Lower lobe of right lung (tissue), 2 donors: ENCODE data around the gene HOOK1. TPM values are rescaled to one million over a fixed set of nuclear protein-coding genes. Genes with fewer than 3 reads are reported as not detected.
A peak's percentile ranks its signal among the peaks of the same experiment; 100 is the strongest.

ENCODE experiments used
- ATAC-seq, 2 donors: fragments of 200-7000 bp; cut with Tn5 transposase; one replicate each; pipeline ENCODE4 v1.9.1; 2020 to 2022; ENCODE audit warnings: mild to moderate bottlenecking in 2 of 2, moderate library complexity in 2 of 2
- DNase-seq: peaks from one replicate; pipeline ENCODE4 v3.0.0-alpha.2; 2020
- H3K27ac ChIP-seq: fragments of 200-600 bp; one replicate; pipeline ENCODE4 v1.8.0; 2022
- H3K27me3 ChIP-seq: fragments of 200-600 bp; one replicate; pipeline ENCODE4 v1.8.0; 2022; ENCODE audit warnings: low read depth
- H3K36me3 ChIP-seq: fragments of 200-600 bp; one replicate; pipeline ENCODE4 v1.8.0; 2022; ENCODE audit warnings: mild to moderate bottlenecking
- H3K4me1 ChIP-seq: fragments of 200-600 bp; one replicate; pipeline ENCODE4 v1.8.0; 2022
- H3K4me3 ChIP-seq: fragments of 200-600 bp; one replicate; pipeline ENCODE4 v1.8.0; 2022; ENCODE audit warnings: mild to moderate bottlenecking
- H3K9me3 ChIP-seq: fragments of 200-600 bp; one replicate; pipeline ENCODE4 v1.8.0; 2022
- CTCF ChIP-seq: fragments of 200-600 bp; IDR thresholded peaks from one replicate; pipeline ENCODE4 v1.8.0; 2022; ENCODE audit warnings: antibody characterized with exemption, mild to moderate bottlenecking
- intact Hi-C: fragments of 100-400 bp; cut with DNase I; formaldehyde crosslinking; loops from one replicate; pipeline ENCODE4 v1.11.0; 2022
- total RNA-seq: library from RNA; stranded (reverse); fragmentation: NEBNext Ultra II Directional; extraction: Animal tissue kit (Norgen Biotek cat#: 25700); gene quantifications from one replicate; pipeline ENCODE4 v1.2.1, GENCODE V29; 2021
- donor health status: DM: no; HTN: yes; CAD: no; lungs with severe emphysema.

Gene HOOK1
- total RNA-seq, 1 donor from 2014 or later, result 14.7 TPM

- DNase-seq, result peak; percentile 66
- Histone ChIP-seq H3K27ac (no peak overlapping the region), H3K4me3 (no peak overlapping the region), H3K9me3 (peaks cover 8% of the 10 kb centered on the region), H3K27me3 (no peaks in the 10 kb centered on the region), H3K36me3 (no peaks in the 10 kb centered on the region), H3K4me1 (no peaks in the 10 kb centered on the region)
- peak; percentile 85 to 92 for ATAC-seq
- peak; percentile 45 for TF ChIP-seq CTCF
- intact Hi-C loops, result no loop called here
Measured at GRCh38 chr1:59879574-59879973, 64.8 kb downstream of the HOOK1 start.

DNA sequence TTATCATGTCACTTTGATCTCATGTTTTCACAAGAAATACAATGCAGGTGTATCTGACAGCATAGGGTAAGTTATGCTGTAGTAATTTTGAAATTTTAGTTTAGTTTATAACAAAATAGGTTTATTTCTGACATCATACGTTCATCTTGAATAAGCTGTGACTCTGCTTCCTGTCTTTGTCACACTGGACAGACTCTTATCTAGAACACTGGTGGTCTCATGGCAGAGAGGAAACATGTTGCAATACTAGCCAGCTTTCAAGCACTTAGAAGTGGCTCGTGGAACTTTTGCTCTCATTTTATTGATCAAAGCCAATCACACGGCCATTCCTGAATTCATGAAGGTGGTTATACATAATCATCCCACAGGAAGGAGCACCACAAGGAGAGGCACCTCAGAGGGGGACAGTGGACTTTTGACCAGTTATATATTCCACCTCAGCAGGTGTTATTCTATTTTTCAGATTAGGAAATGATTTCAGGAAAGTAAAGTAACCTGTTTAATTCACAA lies 65.3 kb downstream of the HOOK1 start:
- H3K27me3 ChIP-seq, result no peaks in the 10 kb centered on the region
- no peaks in the 10 kb centered on the region for H3K36me3 ChIP-seq
- no peak overlapping the region for H3K27ac ChIP-seq
- H3K4me1 ChIP-seq, result no peaks in the 10 kb centered on the region
- no peak overlapping the region for H3K4me3 ChIP-seq
- TF ChIP-seq CTCF, result no peak
- DNase-seq (no peak), ATAC-seq (no peak)
- intact Hi-C loops, result no loop called here
- H3K9me3 ChIP-seq, result peaks cover 8% of the 10 kb centered on the region

- no peak for ATAC-seq
- Histone ChIP-seq H3K27me3 (no peaks in the 10 kb centered on the region), H3K36me3 (no peaks in the 10 kb centered on the region), H3K4me3 (no peak overlapping the region), H3K9me3 (peaks cover 8% of the 10 kb centered on the region), H3K4me1 (no peaks in the 10 kb centered on the region), H3K27ac (no peak overlapping the region)
- no peak for DNase-seq
- intact Hi-C loops, result no loop called here
- TF ChIP-seq CTCF, result no peak
Measured at GRCh38 chr1:59880735-59881134, 66.0 kb downstream of the HOOK1 start.

DNA sequence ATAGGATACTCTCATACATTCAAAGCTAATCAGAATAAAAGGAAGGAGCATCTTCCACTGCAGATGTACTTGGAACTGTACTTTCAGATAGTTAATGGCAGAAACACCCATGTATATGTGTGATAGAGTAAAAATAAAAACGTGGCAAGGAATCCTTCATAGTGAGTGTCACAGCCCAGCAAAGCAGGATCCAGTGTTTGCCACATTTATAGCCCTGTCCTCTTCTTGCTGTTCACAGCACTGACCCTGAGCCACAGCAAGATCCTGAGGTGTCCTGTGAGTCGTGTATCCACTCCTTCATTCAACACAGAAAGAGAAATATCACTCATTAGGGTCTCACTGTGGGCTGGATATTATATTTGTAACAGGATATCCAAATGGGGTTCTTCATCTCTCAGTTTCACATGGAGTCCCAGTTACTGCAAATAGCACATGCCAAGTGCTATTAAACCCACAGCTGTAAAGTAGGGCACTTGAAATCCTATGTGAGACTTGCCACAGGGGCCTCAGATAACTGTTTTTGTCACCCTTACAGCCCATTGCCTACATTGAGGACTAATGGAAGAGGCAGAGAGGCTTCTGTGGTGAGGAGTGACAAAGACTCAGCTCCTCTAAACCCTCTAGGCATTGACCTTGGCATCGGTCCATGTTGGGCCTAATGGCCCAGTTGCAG lies 70.5 kb downstream of the HOOK1 start:
- H3K9me3 ChIP-seq, result no peaks in the 10 kb centered on the region
- intact Hi-C loops, result no loop called here
- H3K27ac ChIP-seq, result no peak overlapping the region
- no peak for ATAC-seq
- H3K4me1 ChIP-seq, result no peaks in the 10 kb centered on the region
- no peak for TF ChIP-seq CTCF
- no peak overlapping the region for H3K4me3 ChIP-seq
- H3K27me3 ChIP-seq, result no peaks in the 10 kb centered on the region
- no peaks in the 10 kb centered on the region for H3K36me3 ChIP-seq
- DNase-seq, result no peak

GRCh38 chr1:59892841-59893811 lies 78.4 kb downstream of the HOOK1 start:
- DNase-seq (no peak), ATAC-seq (peak; percentile 88 to 91)
- Histone ChIP-seq H3K9me3 (peaks cover 2% of the 10 kb centered on the region), H3K27me3 (no peaks in the 10 kb centered on the region), H3K27ac (peak overlapping the region; percentile 7), H3K4me3 (no peak overlapping the region), H3K4me1 (no peaks in the 10 kb centered on the region), H3K36me3 (no peaks in the 10 kb centered on the region)
- intact Hi-C loops, result no loop called here
- no peak for TF ChIP-seq CTCF
